ENCODE results near the gene PGAP2.

Gene PGAP2

GRCh38 chr11:3831378-3832239, 23.2 kb downstream of the PGAP2 start:
- peak in 4 of 51 donors; percentile 8 to 36 (median 22) for DNase-seq

- peak in 1 of 51 donors; percentile 8 for DNase-seq
Observed at GRCh38 chr11:3832816-3833215, 24.5 kb downstream of the PGAP2 start.

GRCh38 chr11:3833449-3833848, 25.1 kb downstream of the PGAP2 start:
- DNase-seq, result no peak

GRCh38 chr11:3834349-3834663, 25.9 kb downstream of the PGAP2 start:
- DNase-seq, result no peak

- DNase-seq, result peak in 9 of 51 donors; percentile 13 to 55 (median 33)
Observed at GRCh38 chr11:3834664-3835461, 26.5 kb downstream of the PGAP2 start.

- peak in 15 of 51 donors; percentile 18 to 56 (median 36) for DNase-seq
Observed at GRCh38 chr11:3835751-3836150, 27.4 kb downstream of the PGAP2 start.

GRCh38 chr11:3836903-3837302, 28.5 kb downstream of the PGAP2 start:
- DNase-seq, result peak in 7 of 51 donors; percentile 10 to 37 (median 24)

GRCh38 chr11:3837793-3838192, 29.4 kb downstream of the PGAP2 start:
- peak in 15 of 51 donors; percentile 10 to 57 (median 40) for DNase-seq

- DNase-seq, result no peak
Observed at GRCh38 chr11:3838504-3838903, 30.1 kb downstream of the PGAP2 start.

GRCh38 chr11:3840004-3840869, 31.9 kb downstream of the PGAP2 start:
- peak in 6 of 51 donors; percentile 35 to 78 (median 55) for DNase-seq

GRCh38 chr11:3840870-3841425, 32.6 kb downstream of the PGAP2 start, which contains the start of gene RHOG:
Gene RHOG, minus strand, starts transcription at chr11:3840959. Its CDS starts 12,821 bp downstream, at chr11:3828138.
- peak in 48 of 51 donors; percentile 48 to 95 (median 76) for DNase-seq

- DNase-seq, result peak in 45 of 51 donors; percentile 53 to 95 (median 79)
Observed at GRCh38 chr11:3841426-3842350, 33.3 kb downstream of the PGAP2 start.

- DNase-seq, result no peak
Observed at GRCh38 chr11:3843326-3843725, 35.0 kb downstream of the PGAP2 start.

- DNase-seq, result no peak
Observed at GRCh38 chr11:3845246-3845645, 36.9 kb downstream of the PGAP2 start.

- DNase-seq, result no peak
Observed at GRCh38 chr11:3845670-3846069, 37.3 kb downstream of the PGAP2 start.

GRCh38 chr11:3849297-3849874, 41.0 kb downstream of the PGAP2 start:
- DNase-seq, result peak in 2 of 51 donors; percentile 4 to 47

GRCh38 chr11:3853545-3853842, 45.1 kb downstream of the PGAP2 start:
- DNase-seq, result no peak

GRCh38 chr11:3853899-3854659, 45.7 kb downstream of the PGAP2 start:
- peak in 4 of 51 donors; percentile 13 to 66 (median 36) for DNase-seq

GRCh38 chr11:3854660-3854976, 46.3 kb downstream of the PGAP2 start:
- DNase-seq, result no peak

Measured in hypothalamus (tissue), 51 donors.